AG09309 (cell line): ENCODE data around the gene MOV10.

Experiments used
- DNase-seq: peaks from one replicate; pipeline ENCODE4 v3.0.0-alpha.2; 2010; ENCODE audit warnings: low read depth
- H3K4me3 ChIP-seq: 2 replicates; pipeline ENCODE4 v1.5.1; 2011; ENCODE audit warnings: mild to moderate bottlenecking, low read depth, low read length, moderate library complexity; ENCODE audit not compliant: control insufficient read depth
- CTCF ChIP-seq: IDR thresholded peaks from 2 replicates; pipeline ENCODE4 v1.5.1; 2011; ENCODE audit warnings: mild to moderate bottlenecking, low read depth, low read length, inconsistent platforms; ENCODE audit not compliant: insufficient read depth, control insufficient read depth; ENCODE audit errors: missing control alignments

Gene MOV10

GRCh38 chr1:112686417-112686816 is 12.0 kb downstream of the MOV10 start:
- no peak overlapping the region for H3K4me3 ChIP-seq
- no peak for DNase-seq
- no peak for TF ChIP-seq CTCF

GRCh38 chr1:112686835-112687234 is 12.4 kb downstream of the MOV10 start:
- H3K4me3 ChIP-seq = no peak overlapping the region
- TF ChIP-seq CTCF = no peak
- DNase-seq = no peak

- TF ChIP-seq CTCF = no peak
- no peak overlapping the region for H3K4me3 ChIP-seq
- DNase-seq = no peak
These were observed 12.9 kb downstream of the MOV10 start for GRCh38 chr1:112687361-112687760.

- H3K4me3 ChIP-seq = no peak overlapping the region
- no peak for TF ChIP-seq CTCF
- no peak for DNase-seq
These were observed 13.5 kb downstream of the MOV10 start for GRCh38 chr1:112687785-112688496.

- TF ChIP-seq CTCF = no peak
- no peak overlapping the region for H3K4me3 ChIP-seq
- DNase-seq = no peak
These were observed 14.3 kb downstream of the MOV10 start for GRCh38 chr1:112688781-112689193.

DNA sequence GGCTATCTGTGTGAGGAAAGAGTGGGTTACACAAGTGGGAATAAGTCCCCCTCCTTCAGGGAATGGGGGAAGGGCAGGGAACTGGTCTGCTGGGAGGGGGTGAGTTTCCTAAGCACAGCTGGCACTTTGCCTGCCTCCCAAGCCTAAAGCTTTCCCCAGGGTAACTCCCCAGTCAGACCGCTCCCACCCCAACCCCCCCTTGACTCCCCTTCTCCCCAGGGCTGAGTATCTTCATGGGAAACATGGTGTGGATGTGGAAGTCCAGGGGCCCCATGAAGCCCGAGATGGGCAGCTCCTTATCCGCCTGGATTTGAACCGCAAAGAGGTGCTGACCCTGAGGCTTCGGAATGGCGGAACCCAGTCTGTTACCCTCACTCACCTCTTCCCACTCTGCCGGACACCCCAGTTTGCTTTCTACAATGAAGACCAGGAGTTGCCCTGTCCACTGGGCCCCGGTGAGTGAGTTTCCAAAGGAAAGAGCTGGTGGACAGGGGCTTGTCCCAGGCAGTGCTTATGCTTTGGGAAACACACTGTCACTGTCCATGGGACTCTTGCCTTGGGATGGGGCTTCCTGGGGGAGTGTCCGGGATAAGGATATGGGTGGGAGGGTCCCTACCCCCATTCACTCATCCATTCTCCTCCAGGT is 14.9 kb downstream of the MOV10 start:
- TF ChIP-seq CTCF = no peak
- DNase-seq = no peak
- no peak overlapping the region for H3K4me3 ChIP-seq
